PC-3 (cell line): Measurements from ENCODE around the gene STARD9.

Experiments used
- EZH2 ChIP-seq: fragments of 300-600 bp; sonication (generic); IDR thresholded peaks from one replicate; pipeline ENCODE4 v1.6.1; 2017; ENCODE audit warnings: antibody characterized with exemption, mild to moderate bottlenecking, low read length; ENCODE audit not compliant: unreplicated experiment
- EZH2phosphoT487 ChIP-seq: fragments of 300-600 bp; sonication (generic); IDR thresholded peaks from 2 replicates; pipeline ENCODE4 v1.6.1; 2018; ENCODE audit warnings: mild to moderate bottlenecking, antibody characterized with exemption, low read length, borderline replicate concordance
- TF ChIP-seq, protein P1 (sequence below): fragments of 300-600 bp; sonication (generic); conservative IDR thresholded peaks from 2 replicates; pipeline ENCODE4 v1.5.1; 2017; ENCODE audit warnings: antibody characterized with exemption, low read depth, mild to moderate bottlenecking, low read length

- TF ChIP-seq, protein P1, sequence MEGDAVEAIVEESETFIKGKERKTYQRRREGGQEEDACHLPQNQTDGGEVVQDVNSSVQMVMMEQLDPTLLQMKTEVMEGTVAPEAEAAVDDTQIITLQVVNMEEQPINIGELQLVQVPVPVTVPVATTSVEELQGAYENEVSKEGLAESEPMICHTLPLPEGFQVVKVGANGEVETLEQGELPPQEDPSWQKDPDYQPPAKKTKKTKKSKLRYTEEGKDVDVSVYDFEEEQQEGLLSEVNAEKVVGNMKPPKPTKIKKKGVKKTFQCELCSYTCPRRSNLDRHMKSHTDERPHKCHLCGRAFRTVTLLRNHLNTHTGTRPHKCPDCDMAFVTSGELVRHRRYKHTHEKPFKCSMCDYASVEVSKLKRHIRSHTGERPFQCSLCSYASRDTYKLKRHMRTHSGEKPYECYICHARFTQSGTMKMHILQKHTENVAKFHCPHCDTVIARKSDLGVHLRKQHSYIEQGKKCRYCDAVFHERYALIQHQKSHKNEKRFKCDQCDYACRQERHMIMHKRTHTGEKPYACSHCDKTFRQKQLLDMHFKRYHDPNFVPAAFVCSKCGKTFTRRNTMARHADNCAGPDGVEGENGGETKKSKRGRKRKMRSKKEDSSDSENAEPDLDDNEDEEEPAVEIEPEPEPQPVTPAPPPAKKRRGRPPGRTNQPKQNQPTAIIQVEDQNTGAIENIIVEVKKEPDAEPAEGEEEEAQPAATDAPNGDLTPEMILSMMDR, result no peak
- TF ChIP-seq EZH2phosphoT487 (no peak), EZH2 (no peak)
Measured at GRCh38 chr15:42729409-42729808, 154.0 kb downstream of the STARD9 start.
